ENCODE results near the gene PCGF3.
"Not testable (repeated sequence)": the region's sequence is repeated elsewhere in the genome, so short reads cannot be mapped to it uniquely, and the experiment has no call there.

The PCGF3 gene

GRCh38 chr4:764405-765169, 59.0 kb downstream of the PCGF3 start:
- no peak for DNase-seq (ENCODE audit: low read depth)

- DNase-seq (ENCODE audit: low read depth), result peak; percentile 24
Observed at GRCh38 chr4:766152-766515, 60.5 kb downstream of the PCGF3 start.

- no peak for DNase-seq (ENCODE audit: low read depth)
Observed at GRCh38 chr4:766559-767283, 61.1 kb downstream of the PCGF3 start.

GRCh38 chr4:768076-768475, 62.4 kb downstream of the PCGF3 start:
- no peak for DNase-seq (ENCODE audit: low read depth)

GRCh38 chr4:768995-769394, 63.4 kb downstream of the PCGF3 start:
- no peak for DNase-seq (ENCODE audit: low read depth)

GRCh38 chr4:769511-769910, 63.9 kb downstream of the PCGF3 start:
- DNase-seq (ENCODE audit: low read depth), result no peak

- no peak for DNase-seq (ENCODE audit: low read depth)
Observed at GRCh38 chr4:770022-770421, 64.4 kb downstream of the PCGF3 start.

GRCh38 chr4:771464-771863, 65.8 kb downstream of the PCGF3 start:
- DNase-seq (ENCODE audit: low read depth), result no peak

- DNase-seq (ENCODE audit: low read depth), result no peak
Observed at GRCh38 chr4:772118-772517, 66.5 kb downstream of the PCGF3 start.

GRCh38 chr4:772776-773175, 67.1 kb downstream of the PCGF3 start:
- no peak for DNase-seq (ENCODE audit: low read depth)

GRCh38 chr4:773214-773613, 67.6 kb downstream of the PCGF3 start:
- no peak for DNase-seq (ENCODE audit: low read depth)

- not testable (repeated sequence) for DNase-seq (ENCODE audit: low read depth)
Observed at GRCh38 chr4:774419-775092, 68.9 kb downstream of the PCGF3 start.

GRCh38 chr4:775485-775884, 69.9 kb downstream of the PCGF3 start:
- not testable (repeated sequence) for DNase-seq (ENCODE audit: low read depth)

- DNase-seq (ENCODE audit: low read depth), result no peak
Observed at GRCh38 chr4:776743-777441, 71.3 kb downstream of the PCGF3 start.

GRCh38 chr4:777520-778262, 72.1 kb downstream of the PCGF3 start:
- no peak for DNase-seq (ENCODE audit: low read depth)

GRCh38 chr4:779555-779954, 73.9 kb downstream of the PCGF3 start:
- DNase-seq (ENCODE audit: low read depth), result no peak

- not testable (repeated sequence) for DNase-seq (ENCODE audit: low read depth)
Observed at GRCh38 chr4:780255-780654, 74.6 kb downstream of the PCGF3 start.

- DNase-seq (ENCODE audit: low read depth), result no peak
Observed at GRCh38 chr4:780716-781492, 75.3 kb downstream of the PCGF3 start.

GRCh38 chr4:781493-782216, 76.0 kb downstream of the PCGF3 start:
- DNase-seq (ENCODE audit: low read depth), result peak; percentile 99

Measured in GM04504 (cell line).